Upper lobe of left lung (tissue), 4 donors: ENCODE measurements around the gene CMIP.

Experiments used
- CTCF ChIP-seq, 6 experiments: fragments of 450-650 bp in 4 of 6; fragments of 200-600 bp in 2 of 6; sonication (generic) in 2 of 6; IDR thresholded peaks; one replicate each; pipeline ENCODE4 v1.5.1; 2016 to 2019; ENCODE audit warnings: antibody characterized with exemption in 6 of 6
- POLR2A ChIP-seq, 4 donors: fragments of 450-650 bp; IDR thresholded peaks; one replicate each; pipeline ENCODE4 v1.5.1; 2016 to 2017; ENCODE audit warnings: antibody characterized with exemption in 4 of 4, mild to moderate bottlenecking in 2 of 4
- POLR2AphosphoS5 ChIP-seq, 2 donors: sonication (generic); formaldehyde crosslinking; IDR thresholded peaks; one replicate each; pipeline ENCODE4 v1.5.1; 2017; ENCODE audit warnings: antibody characterized with exemption in 2 of 2

DNA sequence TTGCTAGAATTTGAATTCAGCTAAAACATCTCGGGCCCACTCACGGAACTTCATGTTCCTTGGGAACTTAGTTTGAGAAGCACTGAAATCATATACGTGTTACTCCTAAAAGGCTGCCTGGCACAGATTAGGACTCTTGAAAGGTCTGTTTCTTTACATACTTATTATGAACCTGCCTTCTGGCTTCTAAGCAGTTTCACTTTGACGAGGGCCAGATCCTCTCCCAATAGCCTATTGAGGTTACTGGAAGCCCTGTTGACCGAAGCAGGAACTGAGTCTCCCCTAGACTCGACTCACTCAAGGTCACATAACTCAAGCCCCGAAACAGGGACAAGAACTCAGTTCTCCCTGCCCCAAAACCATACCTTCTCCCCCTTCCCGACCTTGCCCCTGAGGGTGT is 212.6 kb downstream of the CMIP start:
- no peak for TF ChIP-seq POLR2AphosphoS5 (IDR thresholded peaks at IDR 0.05)
- no peak for TF ChIP-seq CTCF (IDR thresholded peaks at IDR 0.05)
- no peak for TF ChIP-seq POLR2A (IDR thresholded peaks at IDR 0.05)
